ENCODE results near the gene SPOCK1. TPM values are rescaled to one million over a fixed set of nuclear protein-coding genes. Genes with fewer than 3 reads are reported as not detected.
"Not testable (repeated sequence)": the region's sequence is repeated elsewhere in the genome, so short reads cannot be mapped to it uniquely, and the experiment has no call there.

The SPOCK1 gene
- total RNA-seq, 1 donor from 2014 or later: 3.7 TPM

- H3K9ac ChIP-seq (ENCODE audit: low read depth in 1 of 3, low read length in 3 of 3): no peak overlapping the region
- no peak overlapping the region for H3K27ac ChIP-seq (ENCODE audit: low read depth, low read length)
- H3K27me3 ChIP-seq (ENCODE audit: control insufficient read depth in 3 of 3, insufficient read depth in 3 of 3, low read length in 3 of 3): no peaks in the 10 kb centered on the region
- no peak overlapping the region for H3K4me3 ChIP-seq (ENCODE audit: low read length in 3 of 3)
- no peaks in the 10 kb centered on the region for H3K9me3 ChIP-seq (ENCODE audit: control insufficient read depth in 3 of 3, low read length in 3 of 3)
- no peaks in the 10 kb centered on the region for H3K4me1 ChIP-seq (ENCODE audit: control insufficient read depth in 3 of 3, insufficient read depth in 3 of 3, low read length in 3 of 3)
- no peaks in the 10 kb centered on the region for H3K36me3 ChIP-seq (ENCODE audit: control insufficient read depth in 3 of 3, insufficient read depth in 3 of 3, low read length in 3 of 3)
Observed at GRCh38 chr5:137234973-137235943, 263.9 kb downstream of the SPOCK1 start.

GRCh38 chr5:137233726-137234125, 265.4 kb downstream of the SPOCK1 start:
- Histone ChIP-seq H3K27ac (ENCODE audit: low read depth, low read length) (no peak overlapping the region), H3K9ac (ENCODE audit: low read depth in 1 of 3, low read length in 3 of 3) (no peak overlapping the region), H3K4me1 (ENCODE audit: control insufficient read depth in 3 of 3, insufficient read depth in 3 of 3, low read length in 3 of 3) (no peaks in the 10 kb centered on the region), H3K36me3 (ENCODE audit: control insufficient read depth in 3 of 3, insufficient read depth in 3 of 3, low read length in 3 of 3) (no peaks in the 10 kb centered on the region), H3K4me3 (ENCODE audit: low read length in 3 of 3) (no peak overlapping the region), H3K27me3 (ENCODE audit: control insufficient read depth in 3 of 3, insufficient read depth in 3 of 3, low read length in 3 of 3) (no peaks in the 10 kb centered on the region), H3K9me3 (ENCODE audit: control insufficient read depth in 3 of 3, low read length in 3 of 3) (no peaks in the 10 kb centered on the region)

- not testable (repeated sequence) for H3K4me3 ChIP-seq (ENCODE audit: low read length in 3 of 3); H3K9me3 ChIP-seq (ENCODE audit: control insufficient read depth in 3 of 3, low read length in 3 of 3); H3K27ac ChIP-seq (ENCODE audit: low read depth, low read length); H3K27me3 ChIP-seq (ENCODE audit: control insufficient read depth in 3 of 3, insufficient read depth in 3 of 3, low read length in 3 of 3); H3K36me3 ChIP-seq (ENCODE audit: control insufficient read depth in 3 of 3, insufficient read depth in 3 of 3, low read length in 3 of 3); H3K9ac ChIP-seq (ENCODE audit: low read depth in 1 of 3, low read length in 3 of 3); H3K4me1 ChIP-seq (ENCODE audit: control insufficient read depth in 3 of 3, insufficient read depth in 3 of 3, low read length in 3 of 3)
Observed at GRCh38 chr5:137233304-137233703, 265.8 kb downstream of the SPOCK1 start.

- H3K4me3 ChIP-seq (ENCODE audit: low read length in 3 of 3): no peak overlapping the region
- no peaks in the 10 kb centered on the region for H3K4me1 ChIP-seq (ENCODE audit: control insufficient read depth in 3 of 3, insufficient read depth in 3 of 3, low read length in 3 of 3)
- no peaks in the 10 kb centered on the region for H3K9me3 ChIP-seq (ENCODE audit: control insufficient read depth in 3 of 3, low read length in 3 of 3)
- no peaks in the 10 kb centered on the region for H3K27me3 ChIP-seq (ENCODE audit: control insufficient read depth in 3 of 3, insufficient read depth in 3 of 3, low read length in 3 of 3)
- no peak overlapping the region for H3K9ac ChIP-seq (ENCODE audit: low read depth in 1 of 3, low read length in 3 of 3)
- H3K27ac ChIP-seq (ENCODE audit: low read depth, low read length): no peak overlapping the region
- no peaks in the 10 kb centered on the region for H3K36me3 ChIP-seq (ENCODE audit: control insufficient read depth in 3 of 3, insufficient read depth in 3 of 3, low read length in 3 of 3)
Observed at GRCh38 chr5:137231540-137231939, 267.6 kb downstream of the SPOCK1 start.

GRCh38 chr5:137228816-137229215, 270.3 kb downstream of the SPOCK1 start:
- Histone ChIP-seq H3K9ac (ENCODE audit: low read depth in 1 of 3, low read length in 3 of 3) (no peak overlapping the region), H3K36me3 (ENCODE audit: control insufficient read depth in 3 of 3, insufficient read depth in 3 of 3, low read length in 3 of 3) (no peaks in the 10 kb centered on the region), H3K9me3 (ENCODE audit: control insufficient read depth in 3 of 3, low read length in 3 of 3) (no peaks in the 10 kb centered on the region), H3K27ac (ENCODE audit: low read depth, low read length) (no peak overlapping the region), H3K4me3 (ENCODE audit: low read length in 3 of 3) (no peak overlapping the region), H3K4me1 (ENCODE audit: control insufficient read depth in 3 of 3, insufficient read depth in 3 of 3, low read length in 3 of 3) (no peaks in the 10 kb centered on the region), H3K27me3 (ENCODE audit: control insufficient read depth in 3 of 3, insufficient read depth in 3 of 3, low read length in 3 of 3) (no peaks in the 10 kb centered on the region)

- H3K27me3 ChIP-seq (ENCODE audit: control insufficient read depth in 3 of 3, insufficient read depth in 3 of 3, low read length in 3 of 3): no peaks in the 10 kb centered on the region
- no peaks in the 10 kb centered on the region for H3K9me3 ChIP-seq (ENCODE audit: control insufficient read depth in 3 of 3, low read length in 3 of 3)
- no peak overlapping the region for H3K9ac ChIP-seq (ENCODE audit: low read depth in 1 of 3, low read length in 3 of 3)
- H3K36me3 ChIP-seq (ENCODE audit: control insufficient read depth in 3 of 3, insufficient read depth in 3 of 3, low read length in 3 of 3): no peaks in the 10 kb centered on the region
- no peak overlapping the region for H3K4me3 ChIP-seq (ENCODE audit: low read length in 3 of 3)
- no peaks in the 10 kb centered on the region for H3K4me1 ChIP-seq (ENCODE audit: control insufficient read depth in 3 of 3, insufficient read depth in 3 of 3, low read length in 3 of 3)
- no peak overlapping the region for H3K27ac ChIP-seq (ENCODE audit: low read depth, low read length)
Observed at GRCh38 chr5:137226081-137226480, 273.0 kb downstream of the SPOCK1 start.

- Histone ChIP-seq H3K36me3 (ENCODE audit: control insufficient read depth in 3 of 3, insufficient read depth in 3 of 3, low read length in 3 of 3) (no peaks in the 10 kb centered on the region), H3K4me3 (ENCODE audit: low read length in 3 of 3) (no peak overlapping the region), H3K27me3 (ENCODE audit: control insufficient read depth in 3 of 3, insufficient read depth in 3 of 3, low read length in 3 of 3) (no peaks in the 10 kb centered on the region), H3K27ac (ENCODE audit: low read depth, low read length) (no peak overlapping the region), H3K9me3 (ENCODE audit: control insufficient read depth in 3 of 3, low read length in 3 of 3) (no peaks in the 10 kb centered on the region), H3K9ac (ENCODE audit: low read depth in 1 of 3, low read length in 3 of 3) (no peak overlapping the region), H3K4me1 (ENCODE audit: control insufficient read depth in 3 of 3, insufficient read depth in 3 of 3, low read length in 3 of 3) (peaks cover 0 to 2% (median 1%) of the 10 kb centered on the region in 3 donors)
Observed at GRCh38 chr5:137223324-137224295, 275.5 kb downstream of the SPOCK1 start.

GRCh38 chr5:137221943-137222342, 277.2 kb downstream of the SPOCK1 start:
- H3K27me3 ChIP-seq (ENCODE audit: control insufficient read depth in 3 of 3, insufficient read depth in 3 of 3, low read length in 3 of 3): no peaks in the 10 kb centered on the region
- H3K9ac ChIP-seq (ENCODE audit: low read depth in 1 of 3, low read length in 3 of 3): no peak overlapping the region
- peaks cover 0 to 6% (median 3%) of the 10 kb centered on the region in 3 donors for H3K4me1 ChIP-seq (ENCODE audit: control insufficient read depth in 3 of 3, insufficient read depth in 3 of 3, low read length in 3 of 3)
- H3K4me3 ChIP-seq (ENCODE audit: low read length in 3 of 3): no peak overlapping the region
- no peaks in the 10 kb centered on the region for H3K9me3 ChIP-seq (ENCODE audit: control insufficient read depth in 3 of 3, low read length in 3 of 3)
- no peaks in the 10 kb centered on the region for H3K36me3 ChIP-seq (ENCODE audit: control insufficient read depth in 3 of 3, insufficient read depth in 3 of 3, low read length in 3 of 3)
- H3K27ac ChIP-seq (ENCODE audit: low read depth, low read length): no peak overlapping the region

- H3K27ac ChIP-seq (ENCODE audit: low read depth, low read length): no peak overlapping the region
- no peak overlapping the region for H3K9ac ChIP-seq (ENCODE audit: low read depth in 1 of 3, low read length in 3 of 3)
- no peaks in the 10 kb centered on the region for H3K36me3 ChIP-seq (ENCODE audit: control insufficient read depth in 3 of 3, insufficient read depth in 3 of 3, low read length in 3 of 3)
- H3K9me3 ChIP-seq (ENCODE audit: control insufficient read depth in 3 of 3, low read length in 3 of 3): no peaks in the 10 kb centered on the region
- no peak overlapping the region for H3K4me3 ChIP-seq (ENCODE audit: low read length in 3 of 3)
- H3K4me1 ChIP-seq (ENCODE audit: control insufficient read depth in 3 of 3, insufficient read depth in 3 of 3, low read length in 3 of 3): peaks cover 0 to 6% (median 3%) of the 10 kb centered on the region in 3 donors
- no peaks in the 10 kb centered on the region for H3K27me3 ChIP-seq (ENCODE audit: control insufficient read depth in 3 of 3, insufficient read depth in 3 of 3, low read length in 3 of 3)
Observed at GRCh38 chr5:137220523-137220927, 278.6 kb downstream of the SPOCK1 start.
